Gastroesophageal sphincter (tissue), 3 donors: Measurements from ENCODE around the gene ST3GAL6.

Experiments used
- CTCF ChIP-seq, 4 experiments: fragments of 200-600 bp in 2 of 4; fragments of 450-650 bp in 2 of 4; sonication (generic) in 1 of 4; IDR thresholded peaks; one replicate each; pipeline ENCODE4 v1.5.1; 2017 to 2019; ENCODE audit warnings: antibody characterized with exemption in 4 of 4, mild to moderate bottlenecking in 2 of 4, moderate library complexity in 2 of 4
- POLR2A ChIP-seq, 2 donors: fragments of 450-650 bp; IDR thresholded peaks; one replicate each; pipeline ENCODE4 v1.6.1; 2017; ENCODE audit warnings: antibody characterized with exemption in 2 of 2, mild to moderate bottlenecking in 2 of 2, moderate library complexity in 1 of 2
- POLR2AphosphoS5 ChIP-seq: sonication (generic); formaldehyde crosslinking; IDR thresholded peaks from one replicate; pipeline ENCODE4 v1.6.1; 2017; ENCODE audit warnings: antibody characterized with exemption

GRCh38 chr3:98777801-98778220 is 14.7 kb downstream of the ST3GAL6 start:
- no peak for TF ChIP-seq CTCF (IDR thresholded peaks at IDR 0.05)
- TF ChIP-seq POLR2AphosphoS5 = no peak
- no peak for TF ChIP-seq POLR2A (IDR thresholded peaks at IDR 0.05)
